Left forelimb (tissue), 1 donor: ENCODE results near the gene ATXN1.

Experiments
- DNase-seq: peaks from one replicate; pipeline ENCODE4 v3.0.0-alpha.2; 2018; ENCODE audit warnings: low spot score

The ATXN1 gene

DNA sequence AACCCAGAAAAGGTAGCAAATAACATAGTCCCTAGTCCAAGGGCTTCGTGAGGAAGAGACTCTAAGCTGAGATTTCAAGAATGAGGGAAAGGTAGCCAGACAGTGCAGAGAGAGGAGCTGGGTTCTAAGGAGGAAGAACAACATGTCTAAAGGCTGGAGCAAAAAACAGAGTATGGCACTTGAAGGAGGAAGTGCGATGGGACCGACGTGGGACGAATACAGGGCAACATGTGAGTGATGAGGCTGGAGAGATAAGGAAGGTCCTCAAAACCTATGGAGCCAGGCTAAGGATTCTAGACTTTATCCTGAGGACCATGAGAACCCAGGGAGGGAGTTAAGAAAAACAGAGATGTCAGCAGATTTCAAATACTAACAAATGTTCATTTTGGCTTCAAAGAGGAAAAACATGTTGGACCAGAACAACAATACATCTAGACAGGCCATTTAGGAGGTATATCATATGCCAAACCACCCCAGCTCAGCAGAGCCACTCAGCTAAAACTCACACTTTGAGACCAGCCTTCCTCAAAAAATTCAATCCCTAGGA is 17.5 kb downstream of the ATXN1 start:
- DNase-seq = no peak

DNA sequence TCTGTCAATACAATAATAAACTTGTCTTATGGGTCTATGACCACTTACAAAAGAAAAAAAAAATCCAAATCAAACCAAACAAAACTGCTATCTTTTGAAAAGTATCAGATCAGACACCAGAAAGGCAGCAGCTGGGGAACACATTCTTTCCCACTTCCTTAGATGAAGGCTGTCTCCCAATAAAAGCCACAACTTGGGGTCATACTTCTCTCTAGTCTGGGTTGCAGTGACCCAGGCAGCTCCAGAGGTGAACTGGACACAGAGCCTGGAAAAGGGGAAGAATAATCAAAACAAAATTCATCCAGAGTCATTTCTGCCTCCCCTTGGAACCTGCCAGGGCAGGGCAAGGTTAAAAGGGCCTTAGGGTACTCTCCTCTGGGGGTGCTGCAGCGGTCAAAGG is 19.1 kb downstream of the ATXN1 start:
- no peak for DNase-seq

DNA sequence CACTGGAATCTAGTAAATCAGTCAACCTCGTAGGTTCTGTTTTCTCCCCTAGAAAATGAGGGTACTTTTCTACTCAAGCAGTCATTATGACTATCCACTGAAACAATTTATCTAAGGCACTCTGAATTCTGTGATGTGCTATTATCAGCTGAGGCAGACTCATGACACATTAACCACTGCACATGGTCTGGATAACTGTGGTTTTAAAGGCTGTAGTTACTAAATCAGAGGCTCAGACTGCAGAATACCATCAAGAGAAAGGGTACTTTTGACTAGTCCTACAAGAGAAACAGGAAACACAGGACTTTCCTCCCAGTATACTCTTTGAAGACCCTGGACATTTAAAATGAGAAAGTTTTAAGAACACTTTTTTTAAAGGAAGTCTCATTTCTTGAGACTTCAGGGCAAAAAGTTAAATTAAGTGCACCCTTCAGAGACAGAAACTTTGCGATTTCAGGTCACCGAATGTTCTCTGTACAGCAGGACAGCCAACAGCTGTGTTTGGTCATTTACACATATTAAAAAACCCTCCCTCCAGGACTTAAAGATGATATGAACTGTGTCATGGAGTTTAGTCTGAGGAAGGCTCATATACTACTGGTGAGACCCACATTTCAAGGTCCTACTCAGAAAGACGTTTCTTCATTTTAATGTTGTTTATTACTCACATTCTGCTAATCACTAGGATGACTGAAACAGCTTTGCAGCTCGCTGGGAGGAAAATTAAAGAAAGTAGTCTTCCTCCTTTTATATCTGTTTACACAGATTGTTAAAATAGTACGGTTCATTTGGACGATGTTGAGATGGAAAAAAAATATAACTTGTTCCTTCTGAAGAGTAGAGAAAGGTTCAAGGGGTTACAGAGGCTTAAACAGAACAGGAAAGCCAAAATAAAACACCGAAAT is 19.9 kb downstream of the ATXN1 start:
- DNase-seq = no peak

- DNase-seq = no peak
Measured at GRCh38 chr6:16740097-16740496, 21.2 kb downstream of the ATXN1 start.

GRCh38 chr6:16739329-16739801 is 21.9 kb downstream of the ATXN1 start:
- DNase-seq = no peak

- no peak for DNase-seq
Measured at GRCh38 chr6:16737925-16738324, 23.3 kb downstream of the ATXN1 start.

- DNase-seq = no peak
Measured at GRCh38 chr6:16736856-16737775, 24.1 kb downstream of the ATXN1 start.

- no peak for DNase-seq
Measured at GRCh38 chr6:16735014-16735413, 26.2 kb downstream of the ATXN1 start.

GRCh38 chr6:16733085-16733484 is 28.2 kb downstream of the ATXN1 start:
- no peak for DNase-seq

DNA sequence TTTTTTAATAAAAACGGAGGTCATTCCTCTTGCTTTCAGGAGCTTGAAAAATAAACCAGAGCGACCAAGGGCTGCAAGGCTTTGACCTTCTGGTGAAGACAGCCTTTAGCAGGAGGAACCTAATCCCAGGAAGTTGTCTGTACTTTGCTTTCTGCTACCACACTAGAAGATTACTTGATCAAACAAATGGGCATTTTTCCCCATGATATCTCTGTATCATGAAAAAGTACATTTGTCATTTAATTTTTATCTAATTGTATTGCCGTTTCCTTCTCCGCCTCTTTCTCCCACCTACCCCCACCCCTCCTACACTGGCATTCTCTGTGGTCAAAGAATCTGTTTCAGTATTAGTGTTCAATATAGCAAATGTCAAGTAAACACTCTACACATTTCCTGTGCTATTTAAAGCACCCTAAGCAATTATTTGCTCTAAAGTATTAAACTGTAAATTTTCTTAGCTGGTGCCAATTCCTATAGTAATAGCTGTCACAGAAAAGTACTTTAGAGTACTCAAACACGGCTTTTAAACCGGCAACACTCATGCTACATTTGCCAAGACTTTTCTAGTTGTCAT is 29.7 kb downstream of the ATXN1 start:
- DNase-seq = no peak

GRCh38 chr6:16730738-16731477 is 30.4 kb downstream of the ATXN1 start:
- DNase-seq = no peak

DNA sequence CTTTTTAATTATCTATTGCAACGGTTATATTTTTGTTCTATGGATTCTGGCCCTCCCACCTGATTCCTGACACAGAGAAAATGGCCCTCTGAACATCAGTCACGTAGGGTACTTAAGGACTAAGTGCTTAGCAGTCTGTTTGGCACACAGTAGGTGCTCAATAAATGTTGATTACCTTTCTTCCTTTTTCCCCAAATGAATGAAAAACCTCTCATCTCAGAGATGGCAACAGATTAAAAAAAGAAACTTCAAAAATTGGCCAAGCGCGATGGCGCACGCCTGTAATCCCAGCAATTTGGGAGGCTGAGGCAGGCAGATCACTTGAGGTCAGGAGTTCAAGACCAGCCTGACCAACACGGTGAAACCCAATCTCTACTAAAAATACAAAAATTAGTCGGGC is 31.5 kb downstream of the ATXN1 start:
- DNase-seq = no peak

DNA sequence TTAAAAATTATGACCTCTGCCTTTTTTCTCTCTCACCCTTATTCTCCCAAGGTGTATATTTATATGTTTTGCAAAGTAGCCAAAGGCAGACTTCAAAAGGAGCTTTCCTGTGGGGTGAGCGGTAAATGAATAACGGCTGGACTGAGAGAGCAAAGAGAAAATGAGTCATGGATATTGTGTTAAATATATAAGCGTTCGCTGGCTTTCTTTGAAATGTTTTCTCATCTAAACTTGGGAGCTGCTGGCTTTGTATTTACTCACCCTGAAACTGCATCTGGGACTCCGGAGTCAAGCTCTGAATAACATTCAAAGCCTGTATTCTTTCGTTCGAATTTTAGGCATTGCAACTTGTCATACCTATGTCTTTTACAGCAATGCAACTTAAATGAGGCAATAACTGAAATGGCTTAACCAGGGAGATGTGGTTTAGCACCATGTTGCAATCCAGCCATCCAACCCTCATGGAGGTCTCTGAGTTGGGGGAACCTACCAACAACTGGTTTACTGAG is 32.0 kb downstream of the ATXN1 start:
- DNase-seq = no peak

- no peak for DNase-seq
Measured at GRCh38 chr6:16728513-16729182, 32.6 kb downstream of the ATXN1 start.

GRCh38 chr6:16727996-16728395 is 33.3 kb downstream of the ATXN1 start:
- no peak for DNase-seq

- DNase-seq = no peak
Measured at GRCh38 chr6:16725145-16725864, 36.0 kb downstream of the ATXN1 start.

DNA sequence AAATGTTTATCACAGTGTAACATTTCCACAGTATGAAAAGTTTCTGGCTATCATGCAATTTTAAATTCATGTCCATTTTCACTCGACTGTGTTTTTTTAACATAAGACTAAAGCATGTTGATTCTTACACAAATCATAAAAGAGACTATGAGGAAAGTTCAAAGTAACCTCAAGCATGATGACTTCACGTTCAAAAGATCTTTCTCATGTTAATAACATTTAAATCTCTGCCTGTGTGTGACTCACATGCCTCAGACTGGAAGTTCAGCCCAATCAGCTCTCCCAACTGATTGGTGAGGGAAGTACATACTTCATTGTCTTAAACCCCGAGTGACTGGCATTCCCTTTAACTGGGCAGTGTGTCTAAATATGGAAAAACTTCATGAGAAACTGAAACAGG is 37.4 kb downstream of the ATXN1 start:
- DNase-seq = no peak

GRCh38 chr6:16723402-16723801 is 37.9 kb downstream of the ATXN1 start:
- DNase-seq = no peak

- DNase-seq = no peak
Measured at GRCh38 chr6:16722630-16723029, 38.6 kb downstream of the ATXN1 start.

GRCh38 chr6:16721977-16722376 is 39.3 kb downstream of the ATXN1 start:
- no peak for DNase-seq
